Subcutaneous adipose tissue (tissue), 4 donors: ENCODE measurements around the gene C2orf49. TPM values are rescaled to one million over a fixed set of nuclear protein-coding genes. Genes with fewer than 3 reads are reported as not detected.

Source experiments
- total RNA-seq, 4 donors: library from RNA; depleted of rRNA; stranded (reverse); fragments of >200 nt; gene quantifications; one replicate each; pipeline ENCODE4 v1.1.0, GENCODE V29; 2016
- TF ChIP-seq, protein P1 (sequence below): fragments of 450-650 bp; IDR thresholded peaks from one replicate; pipeline ENCODE4 v1.5.1; 2016; ENCODE audit warnings: low read depth, mild to moderate bottlenecking, control low read depth, antibody characterized with exemption, moderate library complexity

The C2orf49 gene
- total RNA-seq, 4 donors from 2014 or later = 13.4 to 30.5 (median 18.2) TPM

DNA sequence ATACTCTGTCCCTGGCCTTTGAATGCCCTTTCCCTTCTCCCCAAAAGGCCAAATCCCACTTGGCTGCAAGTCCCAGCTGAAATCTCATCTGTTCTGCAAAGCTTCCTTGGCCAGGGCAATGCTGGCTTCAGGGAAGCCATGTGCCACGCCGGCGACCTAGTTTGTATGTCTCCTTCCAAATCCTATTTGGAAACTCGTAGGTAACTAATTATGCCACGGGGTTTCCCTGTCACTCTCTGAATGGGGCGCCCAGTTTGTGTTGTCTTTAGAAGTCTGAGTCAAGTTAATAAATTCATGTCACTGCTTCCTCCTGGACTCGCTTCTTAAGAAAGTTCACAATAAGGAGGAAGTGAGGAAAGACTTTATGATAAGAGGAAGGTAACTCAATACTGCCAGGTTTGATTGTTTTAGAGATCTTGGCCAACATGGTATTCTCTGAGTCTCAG, 42.4 kb downstream of the C2orf49 start:
- TF ChIP-seq, protein P1, sequence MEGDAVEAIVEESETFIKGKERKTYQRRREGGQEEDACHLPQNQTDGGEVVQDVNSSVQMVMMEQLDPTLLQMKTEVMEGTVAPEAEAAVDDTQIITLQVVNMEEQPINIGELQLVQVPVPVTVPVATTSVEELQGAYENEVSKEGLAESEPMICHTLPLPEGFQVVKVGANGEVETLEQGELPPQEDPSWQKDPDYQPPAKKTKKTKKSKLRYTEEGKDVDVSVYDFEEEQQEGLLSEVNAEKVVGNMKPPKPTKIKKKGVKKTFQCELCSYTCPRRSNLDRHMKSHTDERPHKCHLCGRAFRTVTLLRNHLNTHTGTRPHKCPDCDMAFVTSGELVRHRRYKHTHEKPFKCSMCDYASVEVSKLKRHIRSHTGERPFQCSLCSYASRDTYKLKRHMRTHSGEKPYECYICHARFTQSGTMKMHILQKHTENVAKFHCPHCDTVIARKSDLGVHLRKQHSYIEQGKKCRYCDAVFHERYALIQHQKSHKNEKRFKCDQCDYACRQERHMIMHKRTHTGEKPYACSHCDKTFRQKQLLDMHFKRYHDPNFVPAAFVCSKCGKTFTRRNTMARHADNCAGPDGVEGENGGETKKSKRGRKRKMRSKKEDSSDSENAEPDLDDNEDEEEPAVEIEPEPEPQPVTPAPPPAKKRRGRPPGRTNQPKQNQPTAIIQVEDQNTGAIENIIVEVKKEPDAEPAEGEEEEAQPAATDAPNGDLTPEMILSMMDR = no peak

DNA sequence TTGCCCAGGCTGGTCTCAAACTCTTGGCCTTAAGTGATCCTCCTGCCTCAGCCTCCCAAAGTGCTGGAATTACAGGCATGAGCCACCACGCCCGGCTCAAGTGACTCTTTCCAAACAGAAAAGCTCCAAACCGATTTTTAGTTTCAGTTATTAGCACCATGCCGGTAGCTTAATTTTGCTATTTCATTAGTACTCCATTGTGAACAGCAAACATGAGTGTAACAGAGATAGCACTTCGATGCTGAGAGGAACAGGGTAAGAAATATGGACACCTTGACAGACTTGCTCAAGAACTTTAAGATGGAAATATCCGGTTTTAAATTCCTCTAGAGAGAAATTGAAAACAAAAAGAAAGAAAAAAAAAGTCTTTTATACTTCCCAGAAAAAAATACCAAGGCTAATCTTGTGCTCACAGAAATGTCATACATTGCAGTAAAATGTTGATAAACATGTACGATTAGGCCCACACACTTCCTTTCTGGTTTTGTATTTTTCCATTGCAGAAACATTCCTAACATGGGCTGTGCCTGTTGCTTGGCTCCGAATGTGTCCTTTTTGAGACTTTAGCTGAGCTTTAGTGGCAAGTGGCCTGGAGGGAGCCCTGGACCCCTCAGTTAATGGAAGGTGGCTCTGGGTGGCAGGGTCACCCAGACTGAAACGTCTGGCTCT, 43.2 kb downstream of the C2orf49 start:
- TF ChIP-seq, protein P1 = no peak

DNA sequence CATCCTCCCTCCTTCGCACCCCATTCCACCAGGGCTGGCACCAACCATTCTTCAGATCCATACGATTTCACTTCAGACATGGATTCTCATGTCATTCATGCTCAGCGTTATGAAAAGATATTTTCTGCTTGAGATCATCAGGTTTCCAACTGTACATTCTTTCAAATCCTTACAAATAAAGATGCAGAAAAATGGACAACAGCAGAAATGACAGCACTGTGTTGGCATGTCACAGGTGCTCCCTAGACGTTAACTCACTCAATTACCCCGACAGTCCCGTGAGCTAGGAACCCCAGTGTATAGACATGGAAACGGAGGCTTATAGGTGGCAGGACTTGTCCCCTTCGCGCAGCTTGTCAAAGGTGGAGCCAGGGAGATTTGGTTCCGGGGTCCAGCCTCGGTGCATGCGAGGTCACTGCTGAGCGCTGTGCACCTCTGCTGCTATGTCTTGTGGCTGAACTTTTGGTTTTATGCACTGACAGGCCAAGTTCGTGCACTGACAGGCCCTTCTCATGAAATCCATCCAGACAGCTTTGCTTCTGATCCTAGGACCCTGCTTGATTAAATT, 43.8 kb downstream of the C2orf49 start:
- TF ChIP-seq, protein P1 = no peak

DNA sequence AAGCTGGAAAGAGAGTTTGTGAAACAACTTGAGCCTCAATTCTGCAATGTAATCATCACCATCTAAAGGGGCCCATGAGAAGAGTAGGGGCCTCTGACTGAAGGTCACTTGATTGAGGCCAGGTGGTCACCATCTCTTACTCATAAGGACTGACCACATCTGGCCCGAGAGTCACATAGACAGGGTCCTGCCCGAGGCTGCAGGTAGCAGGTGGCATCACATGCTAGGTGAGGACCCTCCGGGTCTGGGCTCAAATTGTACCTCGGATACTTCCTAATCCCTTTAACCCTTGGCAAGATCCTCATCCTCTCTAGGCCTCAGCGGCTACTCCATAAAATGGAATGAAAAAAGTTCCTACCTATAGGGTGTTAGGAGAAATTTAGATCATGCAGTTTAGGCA, 44.8 kb downstream of the C2orf49 start:
- TF ChIP-seq, protein P1 = no peak

DNA sequence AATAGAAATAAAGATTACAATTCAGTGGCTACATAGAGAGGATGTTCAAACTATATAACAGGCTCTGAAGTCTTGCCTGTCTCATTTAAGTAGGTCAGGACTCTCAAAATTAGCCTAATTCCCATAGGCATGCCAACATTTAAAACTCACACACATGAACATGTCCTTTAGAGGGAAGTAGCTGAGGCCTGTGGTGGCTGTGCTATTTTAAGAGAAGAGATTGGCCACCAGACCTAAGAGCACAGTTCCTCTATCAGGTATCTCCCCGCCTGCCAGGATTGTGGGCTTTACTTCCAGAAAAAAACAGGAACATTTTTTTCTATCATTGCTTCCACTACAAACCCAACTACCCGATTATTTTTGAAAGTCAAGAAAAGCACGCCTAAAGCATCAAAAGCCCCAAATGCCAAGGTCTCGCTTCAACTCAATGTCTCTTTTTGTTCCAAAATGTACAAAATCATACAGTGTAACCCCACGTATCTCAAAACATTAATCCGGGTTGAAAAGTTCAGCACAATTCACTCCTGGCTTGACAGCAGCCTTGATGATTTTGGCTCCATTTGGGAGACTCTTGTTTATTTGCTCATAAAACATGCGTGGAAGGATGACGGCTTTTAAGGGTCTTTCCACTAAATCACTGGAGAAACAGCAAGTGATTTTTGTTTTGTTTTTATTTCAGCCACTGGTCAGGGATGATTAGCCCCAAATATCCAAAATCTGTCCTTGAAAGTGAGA, 46.3 kb downstream of the C2orf49 start:
- TF ChIP-seq, protein P1 = no peak

DNA sequence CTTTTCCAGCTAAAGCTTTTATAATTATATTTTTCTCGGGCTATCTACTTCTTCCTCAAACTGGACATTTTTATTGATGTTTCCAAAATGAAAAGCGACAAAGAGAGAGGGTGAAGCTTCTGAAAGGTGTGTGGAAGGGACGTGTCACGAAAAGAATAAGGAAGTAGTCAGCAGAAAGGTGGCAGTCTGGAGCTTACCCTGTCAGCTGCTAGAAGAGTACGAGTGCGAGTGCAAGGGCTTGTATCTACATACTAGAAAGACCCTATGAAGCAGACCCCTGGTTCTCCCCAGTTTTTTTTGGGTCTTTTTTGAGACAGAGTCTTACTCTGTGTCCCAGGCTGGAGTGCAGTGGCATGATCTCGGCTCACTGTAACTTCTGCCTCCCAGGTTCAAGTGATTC, 46.9 kb downstream of the C2orf49 start:
- TF ChIP-seq, protein P1 = no peak

DNA sequence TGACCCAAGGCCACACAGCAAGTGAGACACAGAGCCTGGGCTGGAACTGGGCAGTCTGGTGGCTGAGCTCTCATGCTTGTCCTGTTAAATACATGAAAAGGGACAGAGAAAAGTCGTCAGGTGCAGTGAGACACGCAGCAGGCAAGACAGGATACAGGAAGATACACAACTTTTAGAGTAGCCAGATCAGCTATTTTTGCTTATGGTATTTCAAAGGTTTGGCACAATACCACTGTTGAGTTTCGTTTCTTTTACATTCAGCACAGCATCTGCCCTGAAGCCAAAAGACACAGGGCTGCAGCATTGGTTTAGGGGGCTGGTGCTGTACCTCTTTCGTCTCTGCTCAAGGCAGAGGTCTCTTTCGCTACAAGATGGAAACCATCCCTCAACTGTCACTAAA, 47.5 kb downstream of the C2orf49 start:
- TF ChIP-seq, protein P1 = no peak
